22Rv1 (cell line): Measurements from ENCODE around the gene APBB3.
"Not testable (repeated sequence)": the region's sequence is repeated elsewhere in the genome, so short reads cannot be mapped to it uniquely, and the experiment has no call there.

Source experiments
- H3K27ac ChIP-seq: fragments of 450-650 bp; 2 replicates; pipeline ENCODE4 v1.5.1; 2017
- CTCF ChIP-seq: fragments of 450-650 bp; IDR thresholded peaks from 2 replicates; pipeline ENCODE4 v1.5.1; 2017; ENCODE audit warnings: mild to moderate bottlenecking
- ZFX ChIP-seq: fragments of 450-650 bp; IDR thresholded peaks from 2 replicates; pipeline ENCODE4 v1.6.1; 2017; ENCODE audit warnings: antibody characterized with exemption, borderline replicate concordance

APBB3 gene

GRCh38 chr5:140602147-140602546 lies 37.7 kb upstream of the APBB3 start:
- H3K27ac ChIP-seq, result no peak overlapping the region
- TF ChIP-seq ZFX (no peak), CTCF (no peak)

GRCh38 chr5:140600096-140600495 lies 35.7 kb upstream of the APBB3 start:
- TF ChIP-seq CTCF (no peak), ZFX (no peak)
- no peak overlapping the region for H3K27ac ChIP-seq

- H3K27ac ChIP-seq, result no peak overlapping the region
- no peak for TF ChIP-seq ZFX
- no peak for TF ChIP-seq CTCF
These were observed 34.4 kb upstream of the APBB3 start for GRCh38 chr5:140598836-140599235.

GRCh38 chr5:140596321-140596741 lies 31.9 kb upstream of the APBB3 start:
- TF ChIP-seq CTCF (no peak), ZFX (no peak)
- H3K27ac ChIP-seq, result no peak overlapping the region

- TF ChIP-seq ZFX, result no peak
- no peak for TF ChIP-seq CTCF
- H3K27ac ChIP-seq, result no peak overlapping the region
These were observed 31.3 kb upstream of the APBB3 start for GRCh38 chr5:140595538-140596300.

- TF ChIP-seq CTCF, result no peak
- TF ChIP-seq ZFX, result no peak
- no peak overlapping the region for H3K27ac ChIP-seq
These were observed 29.8 kb upstream of the APBB3 start for GRCh38 chr5:140594169-140594568.

- not testable (repeated sequence) for H3K27ac ChIP-seq
These were observed 28.7 kb upstream of the APBB3 start for GRCh38 chr5:140593070-140593469.
